CD4-positive, alpha-beta T cell (primary cell): ENCODE results near the gene MASP2. TPM values are rescaled to one million over a fixed set of nuclear protein-coding genes. Genes with fewer than 3 reads are reported as not detected.

Experiments used
- ATAC-seq: fragments of 200-7000 bp; cut with Tn5 transposase; one replicate; pipeline ENCODE4 v1.10.0; 2022; ENCODE audit warnings: mild to moderate bottlenecking; ENCODE audit not compliant: poor library complexity
- CTCF ChIA-PET: fragments of 350-600 bp; sonication (Branson Sonifier 250); formaldehyde crosslinking; loops from one replicate; lab custom pipeline; 2021; ENCODE audit warnings: antibody characterized with exemption, inconsistent platforms; lab: Charles Lee
- POLR2A ChIA-PET: fragments of 350-600 bp; sonication (Branson Sonifier 250); formaldehyde crosslinking; loops from one replicate; lab custom pipeline; 2021; ENCODE audit warnings: antibody characterized with exemption, inconsistent platforms; lab: Charles Lee
- DNase-seq, 14 experiments: peaks; one replicate each; pipeline ENCODE4 v3.0.0-alpha.2; 2013 to 2020; ENCODE audit warnings: mixed read lengths in 2 of 14
- H3K27ac ChIP-seq, 2 donors: one replicate each; pipeline versions ENCODE4 v1.5.1 to v1.7.0; 2013; ENCODE audit warnings: low read length in 2 of 2, low read depth in 1 of 2, mild to moderate bottlenecking in 1 of 2
- H3K27me3 ChIP-seq, 2 experiments: 1 replicate in 1 of 2; 2 replicates in 1 of 2; pipeline versions ENCODE4 v1.6.1 to v1.7.0; 2013; ENCODE audit warnings: low read length in 2 of 2, control low read depth in 1 of 2, mild to moderate bottlenecking in 1 of 2, moderate library complexity in 1 of 2; ENCODE audit not compliant: insufficient read depth in 2 of 2, control insufficient read depth in 1 of 2
- H3K36me3 ChIP-seq: one replicate; pipeline ENCODE4 v1.6.1; 2013; ENCODE audit warnings: low read length, control low read depth; ENCODE audit not compliant: insufficient read depth
- H3K4me1 ChIP-seq: one replicate; pipeline ENCODE4 v1.6.1; 2013; ENCODE audit warnings: low read length, control low read depth; ENCODE audit not compliant: insufficient read depth
- H3K4me3 ChIP-seq: one replicate; pipeline ENCODE4 v1.5.1; 2013; ENCODE audit warnings: mild to moderate bottlenecking, low read length, moderate library complexity
- H3K9me3 ChIP-seq, 2 experiments: 1 replicate in 1 of 2; 2 replicates in 1 of 2; pipeline versions ENCODE4 v1.6.1 to v1.7.0; 2013; ENCODE audit warnings: low read length in 2 of 2, mild to moderate bottlenecking in 2 of 2, control low read depth in 1 of 2, moderate library complexity in 1 of 2; ENCODE audit not compliant: control insufficient read depth in 1 of 2, insufficient read depth in 1 of 2
- H3K27ac Mint-ChIP-seq: one replicate; pipeline ENCODE4 v1.8.0; 2020; ENCODE audit warnings: mixed read lengths
- H3K27me3 Mint-ChIP-seq: one replicate; pipeline ENCODE4 v1.8.0; 2021; ENCODE audit warnings: mixed read lengths
- H3K36me3 Mint-ChIP-seq: one replicate; pipeline ENCODE4 v1.8.0; 2021; ENCODE audit warnings: low read depth, mixed read lengths
- H3K4me1 Mint-ChIP-seq: one replicate; pipeline ENCODE4 v1.8.0; 2021; ENCODE audit warnings: low read depth, mixed read lengths
- H3K4me3 Mint-ChIP-seq: one replicate; pipeline ENCODE4 v1.8.0; 2020; ENCODE audit warnings: mild to moderate bottlenecking, mixed read lengths
- H3K9me3 Mint-ChIP-seq: one replicate; pipeline ENCODE4 v1.8.0; 2020; ENCODE audit warnings: mixed read lengths
- CTCF ChIP-seq: fragments of 200-600 bp; IDR thresholded peaks from one replicate; pipeline ENCODE4 v1.8.0; 2022; ENCODE audit warnings: antibody characterized with exemption, mild to moderate bottlenecking
- intact Hi-C, 2 experiments: fragments of 100-400 bp; cut with DNase I in 1 of 2; cut with micrococcal nuclease in 1 of 2; formaldehyde crosslinking; loops; one replicate each; pipeline versions ENCODE4 v1.15.1 to v1.9.0; 2023 to 2025; cut with DNase I, micrococcal nuclease
- total RNA-seq, 174 experiments: library from RNA in 2 of 174; stranded (reverse) in 2 of 174; gene quantifications; one replicate each; pipeline ENCODE4 v1.2.3 and lab custom pipeline; 2021 to 2026

The MASP2 gene
- total RNA-seq, 2 experiments from 2014 or later = 0.27 to 0.53 TPM

DNA sequence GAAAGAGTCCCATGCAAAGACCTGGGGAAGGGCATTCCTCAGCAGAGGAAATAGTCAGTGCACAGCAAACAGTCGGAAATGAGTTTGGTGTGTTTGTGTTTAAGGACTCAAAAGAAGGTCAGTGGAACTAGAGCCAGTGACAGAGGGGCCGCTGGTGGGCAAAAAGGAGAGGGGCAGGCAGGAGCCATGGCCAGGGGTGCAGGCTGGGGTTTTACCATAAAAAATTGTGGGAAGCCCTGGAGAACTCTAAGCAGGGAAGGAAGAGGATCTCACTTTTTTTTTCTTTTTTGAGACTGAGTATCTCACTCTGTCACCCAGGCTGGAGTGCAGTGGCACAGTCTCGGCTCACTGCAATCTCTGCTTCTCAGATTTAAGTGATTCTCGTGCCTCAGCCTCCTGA lies 68.3 kb downstream of the MASP2 start:
- H3K36me3 ChIP-seq = no peaks in the 10 kb centered on the region
- no peak for TF ChIP-seq CTCF
- no peaks in the 10 kb centered on the region for H3K4me1 Mint-ChIP-seq
- no peak overlapping the region for H3K4me3 Mint-ChIP-seq
- H3K9me3 Mint-ChIP-seq = no peaks in the 10 kb centered on the region
- no peak overlapping the region for H3K27ac Mint-ChIP-seq
- peaks cover 30% of the 10 kb centered on the region for H3K27me3 Mint-ChIP-seq
- peaks cover 0 to 12% of the 10 kb centered on the region in 2 experiments for H3K27me3 ChIP-seq
- ChIA-PET CTCF (no interaction called here), POLR2A (interaction anchor here (0.6 kb wide), 1 partner anchor 191 kb away, joined by 3 read pairs; no protein-coding TSS in a partner anchor)
- H3K9me3 ChIP-seq = no peaks in the 10 kb centered on the region
- no peak overlapping the region for H3K27ac ChIP-seq
- no peak for ATAC-seq
- H3K36me3 Mint-ChIP-seq = no peaks in the 10 kb centered on the region
- intact Hi-C loops = no loop called here
- H3K4me3 ChIP-seq = no peak overlapping the region
- H3K4me1 ChIP-seq = no peaks in the 10 kb centered on the region
- DNase-seq = no peak

Other genes with a start within 250 kb of the MASP2 start
- gene TARDBP, start 34.6 kb downstream of the MASP2 start, total RNA-seq = 100 to 1,000 TPM; 141 to 149 TPM
- 10 to 100 TPM; 21.2 to 24.8 TPM for gene SRM, start 12.8 kb upstream of the MASP2 start, total RNA-seq
- 10 to 100 TPM; 81.6 to 89.0 TPM for gene EXOSC10, start 52.6 kb upstream of the MASP2 start, total RNA-seq
- gene ANGPTL7, start 142.1 kb upstream of the MASP2 start, total RNA-seq = not detected
- 10 to 100 TPM; 27.3 to 28.9 TPM for gene MTOR, start 215.3 kb upstream of the MASP2 start, total RNA-seq
- gene UBIAD1, start 226.0 kb upstream of the MASP2 start, total RNA-seq = 10 to 100 TPM; 19.2 to 19.3 TPM